ENCODE data around the gene SCLT1.

SCLT1 gene

GRCh38 chr4:128871948-128872347, 221.4 kb downstream of the SCLT1 start:
- no peak overlapping the region for H3K14ac ChIP-seq (ENCODE audit: low read length in 2 of 2)

GRCh38 chr4:128869776-128870509, 223.4 kb downstream of the SCLT1 start:
- peaks cover 29 to 95% of the 10 kb centered on the region in 2 experiments for H3K36me3 ChIP-seq (ENCODE audit: control insufficient read depth in 1 of 2, insufficient read depth in 2 of 2, low read depth in 1 of 2, low read length in 2 of 2)
- peak; percentile 18 for DNase-seq
- no peaks in the 10 kb centered on the region for H3K27me3 ChIP-seq (ENCODE audit: control insufficient read depth in 1 of 2, insufficient read depth in 1 of 2, low read length in 2 of 2)
- H3K4me2 ChIP-seq (ENCODE audit: low read length, poor library complexity, severe bottlenecking) = no peak overlapping the region
- no peak overlapping the region for H4K91ac ChIP-seq (ENCODE audit: low read length)
- H4K8ac ChIP-seq (ENCODE audit: low read length) = no peak overlapping the region
- H3K18ac ChIP-seq (ENCODE audit: low read depth in 1 of 2, low read length in 2 of 2) = no peak overlapping the region
- WGBS = 53% methylated on average over 2 of the region's 2 CpGs
- no peak overlapping the region for H2BK15ac ChIP-seq (ENCODE audit: low read depth, poor library complexity, severe bottlenecking)
- no peak overlapping the region for H2AK5ac ChIP-seq (ENCODE audit: low read length, severe bottlenecking)
- H2BK120ac ChIP-seq (ENCODE audit: low read depth, low read length) = no peak overlapping the region
- H3K23ac ChIP-seq (ENCODE audit: low read length in 2 of 2) = no peak overlapping the region
- H2BK5ac ChIP-seq (ENCODE audit: low read depth, low read length, poor library complexity, severe bottlenecking) = no peak overlapping the region
- no peak overlapping the region for H2AFZ ChIP-seq (ENCODE audit: low read depth, low read length)
- H3K9me3 ChIP-seq (ENCODE audit: control insufficient read depth, low read length) = no peaks in the 10 kb centered on the region
- no peak overlapping the region for H3K14ac ChIP-seq (ENCODE audit: low read length in 2 of 2)
- H3K4me1 ChIP-seq (ENCODE audit: control insufficient read depth, insufficient read depth, low read depth, low read length) = peaks cover 2% of the 10 kb centered on the region
- H3K9ac ChIP-seq (ENCODE audit: low read length) = no peak overlapping the region
- H3K4ac ChIP-seq (ENCODE audit: low read depth in 1 of 2, low read length in 2 of 2) = peak overlapping the region in 1 of 2 experiments; percentile 33
- peaks cover 35% of the 10 kb centered on the region for H3K79me1 ChIP-seq (replicated peaks; ENCODE audit: low read length, poor library complexity, severe bottlenecking)
- no peak overlapping the region for H3K4me3 ChIP-seq (ENCODE audit: insufficient read depth in 1 of 2, low read depth in 1 of 2, low read length in 2 of 2)
- H2BK12ac ChIP-seq (ENCODE audit: low read length in 2 of 2) = no peak overlapping the region
- no peak overlapping the region for H3K27ac ChIP-seq (ENCODE audit: low read length, poor library complexity, severe bottlenecking)

More at GRCh38 chr4:128871948-128872347, 221.4 kb downstream of the SCLT1 start:
- peaks cover 28% of the 10 kb centered on the region for H3K79me1 ChIP-seq (replicated peaks; ENCODE audit: low read length, poor library complexity, severe bottlenecking)
- H2BK12ac ChIP-seq (ENCODE audit: low read length in 2 of 2) = no peak overlapping the region
- peaks cover 2% of the 10 kb centered on the region for H3K4me1 ChIP-seq (ENCODE audit: control insufficient read depth, insufficient read depth, low read depth, low read length)
- H2AFZ ChIP-seq (ENCODE audit: low read depth, low read length) = no peak overlapping the region
- H4K91ac ChIP-seq (ENCODE audit: low read length) = peak overlapping the region; percentile 62
- no peak overlapping the region for H2AK5ac ChIP-seq (ENCODE audit: low read length, severe bottlenecking)
- no peak overlapping the region for H2BK5ac ChIP-seq (ENCODE audit: low read depth, low read length, poor library complexity, severe bottlenecking)
- no peak overlapping the region for H3K4ac ChIP-seq (ENCODE audit: low read depth in 1 of 2, low read length in 2 of 2)
- no peak overlapping the region for H2BK15ac ChIP-seq (ENCODE audit: low read depth, poor library complexity, severe bottlenecking)
- H3K23ac ChIP-seq (ENCODE audit: low read length in 2 of 2) = no peak overlapping the region
- H4K8ac ChIP-seq (ENCODE audit: low read length) = no peak overlapping the region
- H3K36me3 ChIP-seq (ENCODE audit: control insufficient read depth in 1 of 2, insufficient read depth in 2 of 2, low read depth in 1 of 2, low read length in 2 of 2) = peaks cover 22 to 89% of the 10 kb centered on the region in 2 experiments
- peak; percentile 98 for DNase-seq
- WGBS = 34% methylated on average over 7 of the region's 9 CpGs
- H3K9me3 ChIP-seq (ENCODE audit: control insufficient read depth, low read length) = no peaks in the 10 kb centered on the region
- no peaks in the 10 kb centered on the region for H3K27me3 ChIP-seq (ENCODE audit: control insufficient read depth in 1 of 2, insufficient read depth in 1 of 2, low read length in 2 of 2)
- no peak overlapping the region for H3K9ac ChIP-seq (ENCODE audit: low read length)
- H2BK120ac ChIP-seq (ENCODE audit: low read depth, low read length) = no peak overlapping the region
- H3K27ac ChIP-seq (ENCODE audit: low read length, poor library complexity, severe bottlenecking) = peak overlapping the region; percentile 43
- no peak overlapping the region for H3K4me3 ChIP-seq (ENCODE audit: insufficient read depth in 1 of 2, low read depth in 1 of 2, low read length in 2 of 2)
- H3K4me2 ChIP-seq (ENCODE audit: low read length, poor library complexity, severe bottlenecking) = no peak overlapping the region
- H3K18ac ChIP-seq (ENCODE audit: low read depth in 1 of 2, low read length in 2 of 2) = peak overlapping the region; percentile 16 to 84

- Histone ChIP-seq H4K91ac (ENCODE audit: low read length) (no peak overlapping the region), H3K4me1 (ENCODE audit: control insufficient read depth, insufficient read depth, low read depth, low read length) (peaks cover 2% of the 10 kb centered on the region), H2BK5ac (ENCODE audit: low read depth, low read length, poor library complexity, severe bottlenecking) (no peak overlapping the region), H3K14ac (ENCODE audit: low read length in 2 of 2) (no peak overlapping the region), H2AK5ac (ENCODE audit: low read length, severe bottlenecking) (no peak overlapping the region), H3K18ac (ENCODE audit: low read depth in 1 of 2, low read length in 2 of 2) (no peak overlapping the region), H3K4me3 (ENCODE audit: insufficient read depth in 1 of 2, low read depth in 1 of 2, low read length in 2 of 2) (no peak overlapping the region), H3K27me3 (ENCODE audit: control insufficient read depth in 1 of 2, insufficient read depth in 1 of 2, low read length in 2 of 2) (no peaks in the 10 kb centered on the region), H3K4ac (ENCODE audit: low read depth in 1 of 2, low read length in 2 of 2) (no peak overlapping the region), H3K9me3 (ENCODE audit: control insufficient read depth, low read length) (no peaks in the 10 kb centered on the region), H2AFZ (ENCODE audit: low read depth, low read length) (no peak overlapping the region), H3K27ac (ENCODE audit: low read length, poor library complexity, severe bottlenecking) (no peak overlapping the region), H3K4me2 (ENCODE audit: low read length, poor library complexity, severe bottlenecking) (no peak overlapping the region), H2BK120ac (ENCODE audit: low read depth, low read length) (no peak overlapping the region), H2BK12ac (ENCODE audit: low read length in 2 of 2) (no peak overlapping the region), H3K9ac (ENCODE audit: low read length) (no peak overlapping the region), H2BK15ac (ENCODE audit: low read depth, poor library complexity, severe bottlenecking) (no peak overlapping the region), H4K8ac (ENCODE audit: low read length) (no peak overlapping the region), H3K36me3 (ENCODE audit: control insufficient read depth in 1 of 2, insufficient read depth in 2 of 2, low read depth in 1 of 2, low read length in 2 of 2) (peaks cover 32 to 93% of the 10 kb centered on the region in 2 experiments), H3K79me1 (replicated peaks; ENCODE audit: low read length, poor library complexity, severe bottlenecking) (peaks cover 37% of the 10 kb centered on the region), H3K23ac (ENCODE audit: low read length in 2 of 2) (no peak overlapping the region)
- 94% methylated on average over 3 of the region's 3 CpGs for WGBS
- DNase-seq = no peak
These were observed 224.6 kb downstream of the SCLT1 start for GRCh38 chr4:128868758-128869157.

GRCh38 chr4:128866691-128867090, 226.6 kb downstream of the SCLT1 start:
- H2BK12ac ChIP-seq (ENCODE audit: low read length in 2 of 2) = no peak overlapping the region
- H3K4me1 ChIP-seq (ENCODE audit: control insufficient read depth, insufficient read depth, low read depth, low read length) = peaks cover 9% of the 10 kb centered on the region
- H3K4ac ChIP-seq (ENCODE audit: low read depth in 1 of 2, low read length in 2 of 2) = no peak overlapping the region
- H3K23ac ChIP-seq (ENCODE audit: low read length in 2 of 2) = no peak overlapping the region
- no peak overlapping the region for H3K9ac ChIP-seq (ENCODE audit: low read length)
- no peak overlapping the region for H4K91ac ChIP-seq (ENCODE audit: low read length)
- H3K18ac ChIP-seq (ENCODE audit: low read depth in 1 of 2, low read length in 2 of 2) = no peak overlapping the region
- H2AK5ac ChIP-seq (ENCODE audit: low read length, severe bottlenecking) = no peak overlapping the region
- 93% methylated on average over 1 of the region's 1 CpG for WGBS
- no peak overlapping the region for H3K14ac ChIP-seq (ENCODE audit: low read length in 2 of 2)
- H3K36me3 ChIP-seq (ENCODE audit: control insufficient read depth in 1 of 2, insufficient read depth in 2 of 2, low read depth in 1 of 2, low read length in 2 of 2) = peaks cover 39 to 90% of the 10 kb centered on the region in 2 experiments
- no peak overlapping the region for H4K8ac ChIP-seq (ENCODE audit: low read length)
- no peaks in the 10 kb centered on the region for H3K9me3 ChIP-seq (ENCODE audit: control insufficient read depth, low read length)
- no peaks in the 10 kb centered on the region for H3K27me3 ChIP-seq (ENCODE audit: control insufficient read depth in 1 of 2, insufficient read depth in 1 of 2, low read length in 2 of 2)
- H3K27ac ChIP-seq (ENCODE audit: low read length, poor library complexity, severe bottlenecking) = no peak overlapping the region
- H2BK120ac ChIP-seq (ENCODE audit: low read depth, low read length) = no peak overlapping the region
- no peak overlapping the region for H2AFZ ChIP-seq (ENCODE audit: low read depth, low read length)
- peaks cover 34% of the 10 kb centered on the region for H3K79me1 ChIP-seq (replicated peaks; ENCODE audit: low read length, poor library complexity, severe bottlenecking)
- H3K4me2 ChIP-seq (ENCODE audit: low read length, poor library complexity, severe bottlenecking) = no peak overlapping the region
- H2BK5ac ChIP-seq (ENCODE audit: low read depth, low read length, poor library complexity, severe bottlenecking) = no peak overlapping the region
- DNase-seq = no peak
- no peak overlapping the region for H2BK15ac ChIP-seq (ENCODE audit: low read depth, poor library complexity, severe bottlenecking)
- no peak overlapping the region for H3K4me3 ChIP-seq (ENCODE audit: insufficient read depth in 1 of 2, low read depth in 1 of 2, low read length in 2 of 2)
